Measurements from ENCODE around the gene DLAT.
"Not testable (repeated sequence)": the region's sequence is repeated elsewhere in the genome, so short reads cannot be mapped to it uniquely, and the experiment has no call there.

The DLAT gene

GRCh38 chr11:112050721-112051120, 25.5 kb downstream of the DLAT start:
- H3K4me3 ChIP-seq (ENCODE audit: low read length): no peak overlapping the region
- no peak for TF ChIP-seq ZNF274 (IDR thresholded peaks at IDR 0.05; ENCODE audit: low read depth, low read length)

DNA sequence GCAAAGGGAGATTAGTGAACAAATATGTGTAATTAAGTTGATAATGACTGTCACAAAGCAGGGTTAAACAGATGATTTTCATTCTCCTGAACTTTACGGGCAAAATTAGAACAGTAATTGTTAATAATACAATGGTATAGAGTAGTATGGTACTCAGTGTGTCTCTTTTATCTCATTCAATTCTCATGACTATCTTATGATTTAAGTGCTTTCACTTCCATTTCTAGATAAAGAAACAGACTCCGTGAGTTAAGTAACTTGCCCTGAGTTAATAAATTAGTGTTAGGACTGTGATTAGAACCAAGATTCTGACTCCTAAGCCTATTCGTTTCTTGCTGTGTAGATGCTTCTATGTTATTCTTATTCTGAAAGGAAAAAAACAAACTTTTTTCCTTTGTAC, 26.6 kb downstream of the DLAT start:
- H3K4me3 ChIP-seq (ENCODE audit: low read length): peak overlapping the region; percentile 55; the same call in 1 of the 2 replicates
- no peak for TF ChIP-seq ZNF274 (IDR thresholded peaks at IDR 0.05; ENCODE audit: low read depth, low read length)

- no peak overlapping the region for H3K4me3 ChIP-seq (ENCODE audit: low read length)
- TF ChIP-seq ZNF274 (IDR thresholded peaks at IDR 0.05; ENCODE audit: low read depth, low read length): no peak
These were observed 32.0 kb downstream of the DLAT start for GRCh38 chr11:112057170-112057569.

- H3K4me3 ChIP-seq (ENCODE audit: low read length): no peak overlapping the region
- TF ChIP-seq ZNF274 (IDR thresholded peaks at IDR 0.05; ENCODE audit: low read depth, low read length): no peak
These were observed 32.9 kb downstream of the DLAT start for GRCh38 chr11:112058103-112058502.

GRCh38 chr11:112062923-112063322, 37.7 kb downstream of the DLAT start:
- H3K4me3 ChIP-seq (ENCODE audit: low read length): no peak overlapping the region
- TF ChIP-seq ZNF274 (IDR thresholded peaks at IDR 0.05; ENCODE audit: low read depth, low read length): no peak

DNA sequence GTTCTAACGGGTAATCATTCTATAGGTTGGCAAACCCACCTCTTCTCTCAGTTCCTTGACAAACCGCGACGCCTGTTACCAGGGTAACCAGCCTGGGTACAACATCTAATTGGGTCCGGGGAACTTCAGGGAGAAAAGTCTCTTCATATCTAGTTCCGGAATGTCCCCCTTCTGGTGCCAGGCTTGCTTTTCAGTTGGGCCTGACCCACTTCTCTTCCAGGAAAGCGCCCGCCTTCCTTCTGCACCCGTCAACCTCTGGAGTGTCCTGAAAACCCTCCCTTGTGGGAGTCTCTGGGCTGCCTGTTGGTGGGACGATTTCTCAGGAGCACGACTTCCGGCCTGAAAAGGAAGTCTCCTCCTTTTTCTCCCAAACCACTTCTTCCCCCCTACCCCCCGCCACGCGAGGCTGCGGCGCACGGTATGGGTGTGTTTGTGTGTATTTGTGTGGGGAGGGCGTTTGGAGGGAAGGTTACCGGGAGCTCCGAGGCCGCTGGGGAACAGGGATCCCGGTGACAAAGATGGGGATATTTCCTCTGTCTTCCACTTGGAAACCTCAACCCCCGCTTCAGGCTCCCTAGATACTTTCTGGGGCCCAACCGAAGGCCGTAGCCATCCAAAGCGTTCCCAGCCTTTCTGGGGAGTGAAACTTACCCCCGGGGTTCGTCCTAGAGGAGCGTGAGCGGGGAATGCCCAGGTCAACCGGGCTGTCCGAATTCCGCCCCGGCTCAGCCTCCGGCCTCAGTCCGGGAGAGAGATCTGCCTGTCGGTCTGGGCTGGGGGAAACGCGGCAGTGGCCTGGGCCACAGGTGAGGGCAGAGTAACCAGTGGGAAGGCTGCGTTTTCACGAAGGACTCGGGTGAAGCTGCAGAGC, 49.0 kb downstream of the DLAT start, which contains the start of the genes NKAPD1 and PIH1D2:
TSS of gene NKAPD1 (plus strand) at position 359 of the 871 bp plus-strand sequence. CDS start 1,276 bp downstream, outside the sequence.
TSS of gene PIH1D2 (minus strand) at position 77 of the 871 bp plus-strand sequence. CDS start 843 bp downstream, outside the sequence.
- H3K4me3 ChIP-seq (ENCODE audit: low read length): peak within 1 kb of the TSS; percentile 89
- no peak for TF ChIP-seq ZNF274 (IDR thresholded peaks at IDR 0.05; ENCODE audit: low read depth, low read length)

- no peak for TF ChIP-seq ZNF274 (IDR thresholded peaks at IDR 0.05; ENCODE audit: low read depth, low read length)
- no peak overlapping the region for H3K4me3 ChIP-seq (ENCODE audit: low read length)
These were observed 57.5 kb downstream of the DLAT start for GRCh38 chr11:112082729-112083128.

- TF ChIP-seq ZNF274 (IDR thresholded peaks at IDR 0.05; ENCODE audit: low read depth, low read length): no peak
- H3K4me3 ChIP-seq (ENCODE audit: low read length): peak overlapping the region; percentile 99
These were observed 60.7 kb downstream of the DLAT start for GRCh38 chr11:112085822-112086421.

GRCh38 chr11:112086422-112087191, 61.4 kb downstream of the DLAT start, which contains the start of the genes SDHD and TIMM8B:
Gene SDHD (plus strand): TSS chr11:112086873. CDS start chr11:112086908, 35 bp downstream.
Gene TIMM8B (minus strand): TSS chr11:112086756. CDS start chr11:112086723, 33 bp downstream.
- no peak for TF ChIP-seq ZNF274 (IDR thresholded peaks at IDR 0.05; ENCODE audit: low read depth, low read length)

DNA sequence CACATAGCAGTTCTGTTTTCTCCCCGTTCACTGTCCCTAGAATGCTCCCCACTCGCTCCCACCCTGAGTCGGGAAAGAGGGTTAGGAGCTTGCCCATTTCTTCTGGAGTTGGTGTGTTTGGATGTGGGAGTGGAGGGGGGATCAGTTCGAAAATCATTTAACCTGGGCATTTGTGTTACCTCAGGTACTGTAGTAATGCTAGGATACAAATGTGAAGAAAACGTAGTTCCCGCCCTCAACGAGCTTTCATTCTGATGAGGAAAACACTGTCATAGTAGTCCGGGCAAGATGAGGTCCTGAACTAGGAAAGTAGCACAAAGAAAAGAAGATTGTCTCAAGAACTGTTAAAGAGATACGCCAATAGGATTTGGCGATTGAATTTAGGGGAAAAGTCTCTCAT, 62.0 kb downstream of the DLAT start:
- H3K4me3 ChIP-seq (ENCODE audit: low read length): peak overlapping the region; percentile 99
- no peak for TF ChIP-seq ZNF274 (IDR thresholded peaks at IDR 0.05; ENCODE audit: low read depth, low read length)

More at GRCh38 chr11:112086422-112087191, 61.4 kb downstream of the DLAT start, which contains the start of the genes SDHD and TIMM8B:
- peak within 1 kb of the TSS; percentile 99 for H3K4me3 ChIP-seq (ENCODE audit: low read length)

- H3K4me3 ChIP-seq (ENCODE audit: low read length): not testable (repeated sequence)
These were observed 70.1 kb downstream of the DLAT start for GRCh38 chr11:112095302-112095701.

DNA sequence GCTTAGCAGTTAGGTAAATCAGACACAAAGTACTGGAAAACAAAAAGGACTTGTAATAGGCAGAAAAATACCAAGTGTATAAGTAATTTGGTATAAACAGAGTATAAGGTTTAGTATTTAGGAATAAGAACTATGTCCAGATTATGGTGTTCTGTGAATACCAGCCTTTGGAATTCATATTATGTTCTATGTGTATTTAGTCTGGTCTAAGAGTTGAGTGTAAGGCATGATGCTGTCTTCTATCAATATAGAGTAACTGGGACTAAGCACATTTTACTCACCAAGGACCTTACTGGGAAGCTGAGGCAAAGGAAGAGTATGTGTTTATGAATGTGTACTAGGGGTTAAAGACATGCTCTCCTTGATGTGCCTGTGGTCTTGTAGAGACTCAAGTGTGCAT, 71.0 kb downstream of the DLAT start:
- no peak for TF ChIP-seq ZNF274 (IDR thresholded peaks at IDR 0.05; ENCODE audit: low read depth, low read length)
- H3K4me3 ChIP-seq (ENCODE audit: low read length): no peak overlapping the region

- H3K4me3 ChIP-seq (ENCODE audit: low read length): no peak overlapping the region
- TF ChIP-seq ZNF274 (IDR thresholded peaks at IDR 0.05; ENCODE audit: low read depth, low read length): no peak
These were observed 72.7 kb downstream of the DLAT start for GRCh38 chr11:112097734-112098528.
